Activated CD4-positive, alpha-beta memory T cell treated with anti-CD3 and anti-CD28 coated beads for 36 hours (primary cell): ENCODE measurements around the gene TCF4. TPM values are rescaled to one million over a fixed set of nuclear protein-coding genes. Genes with fewer than 3 reads are reported as not detected.

Experiments
- CTCF ChIA-PET: fragments of 350-600 bp; sonication (Branson Sonifier 250); formaldehyde crosslinking; loops from one replicate; lab custom pipeline; 2021; ENCODE audit warnings: antibody characterized with exemption, inconsistent platforms; lab: Charles Lee
- POLR2A ChIA-PET: fragments of 350-600 bp; sonication (Branson Sonifier 250); formaldehyde crosslinking; loops from one replicate; lab custom pipeline; 2021; ENCODE audit warnings: antibody characterized with exemption; lab: Charles Lee
- DNase-seq: peaks from one replicate; pipeline ENCODE4 v3.0.0-alpha.2; 2020
- H3K27ac Mint-ChIP-seq: one replicate; pipeline ENCODE4 v1.8.0; 2021; ENCODE audit warnings: mixed read lengths
- H3K27me3 Mint-ChIP-seq: one replicate; pipeline ENCODE4 v1.8.0; 2021; ENCODE audit warnings: mixed read lengths
- H3K36me3 Mint-ChIP-seq: one replicate; pipeline ENCODE4 v1.8.0; 2021; ENCODE audit warnings: mixed read lengths
- H3K4me1 Mint-ChIP-seq: one replicate; pipeline ENCODE4 v1.8.0; 2021; ENCODE audit warnings: low read depth, mixed read lengths
- H3K4me3 Mint-ChIP-seq: one replicate; pipeline ENCODE4 v1.8.0; 2021; ENCODE audit warnings: mild to moderate bottlenecking, mixed read lengths
- H3K9me3 Mint-ChIP-seq: one replicate; pipeline ENCODE4 v1.8.0; 2021; ENCODE audit warnings: mixed read lengths
- intact Hi-C: fragments of 100-400 bp; cut with micrococcal nuclease; formaldehyde crosslinking; loops from one replicate; pipeline ENCODE4 v1.15.1; 2023
- total RNA-seq, 2 experiments: library from RNA; stranded (reverse); gene quantifications; one replicate each; pipeline ENCODE4 v1.2.3, GENCODE V29; 2021

TCF4 gene
- total RNA-seq, 2 experiments from 2014 or later, result not detected

- Mint-ChIP-seq H3K4me3 (no peak overlapping the region), H3K36me3 (no peaks in the 10 kb centered on the region), H3K27me3 (no peaks in the 10 kb centered on the region), H3K9me3 (no peaks in the 10 kb centered on the region), H3K27ac (no peak overlapping the region), H3K4me1 (no peaks in the 10 kb centered on the region)
- POLR2A ChIA-PET, result no interaction called here
- no peak for DNase-seq
- intact Hi-C loops, result no loop called here
- CTCF ChIA-PET, result no interaction called here
Observed at GRCh38 chr18:55529581-55529980, 58.4 kb downstream of the TCF4 start.

GRCh38 chr18:55525845-55526244 lies 62.1 kb downstream of the TCF4 start:
- ChIA-PET POLR2A (no interaction called here), CTCF (no interaction called here)
- Mint-ChIP-seq H3K4me1 (no peaks in the 10 kb centered on the region), H3K27me3 (no peaks in the 10 kb centered on the region), H3K36me3 (no peaks in the 10 kb centered on the region), H3K4me3 (no peak overlapping the region), H3K9me3 (no peaks in the 10 kb centered on the region), H3K27ac (no peak overlapping the region)
- intact Hi-C loops, result no loop called here
- no peak for DNase-seq

GRCh38 chr18:55524353-55525073 lies 63.5 kb downstream of the TCF4 start:
- no peaks in the 10 kb centered on the region for H3K4me1 Mint-ChIP-seq
- no peaks in the 10 kb centered on the region for H3K27me3 Mint-ChIP-seq
- H3K36me3 Mint-ChIP-seq, result no peaks in the 10 kb centered on the region
- no peaks in the 10 kb centered on the region for H3K9me3 Mint-ChIP-seq
- intact Hi-C loops, result no loop called here
- H3K27ac Mint-ChIP-seq, result no peak overlapping the region
- ChIA-PET POLR2A (no interaction called here), CTCF (no interaction called here)
- H3K4me3 Mint-ChIP-seq, result no peak overlapping the region
- no peak for DNase-seq

GRCh38 chr18:55523001-55523400 lies 65.0 kb downstream of the TCF4 start:
- no peaks in the 10 kb centered on the region for H3K27me3 Mint-ChIP-seq
- no peaks in the 10 kb centered on the region for H3K4me1 Mint-ChIP-seq
- H3K9me3 Mint-ChIP-seq, result no peaks in the 10 kb centered on the region
- intact Hi-C loops, result no loop called here
- CTCF ChIA-PET, result no interaction called here
- POLR2A ChIA-PET, result no interaction called here
- no peak overlapping the region for H3K4me3 Mint-ChIP-seq
- no peaks in the 10 kb centered on the region for H3K36me3 Mint-ChIP-seq
- no peak overlapping the region for H3K27ac Mint-ChIP-seq
- DNase-seq, result no peak

- Mint-ChIP-seq H3K27me3 (no peaks in the 10 kb centered on the region), H3K9me3 (no peaks in the 10 kb centered on the region), H3K4me3 (no peak overlapping the region), H3K36me3 (no peaks in the 10 kb centered on the region), H3K4me1 (no peaks in the 10 kb centered on the region), H3K27ac (no peak overlapping the region)
- intact Hi-C loops, result no loop called here
- POLR2A ChIA-PET, result no interaction called here
- DNase-seq, result peak; percentile 21
- CTCF ChIA-PET, result interaction anchor here (0.9 kb wide), 1 partner anchor 68 kb away, joined by 3 read pairs; no protein-coding TSS in a partner anchor
Observed at GRCh38 chr18:55522011-55522410, 66.0 kb downstream of the TCF4 start.

- DNase-seq, result no peak
- Mint-ChIP-seq H3K27ac (no peak overlapping the region), H3K4me3 (no peak overlapping the region), H3K9me3 (no peaks in the 10 kb centered on the region), H3K36me3 (no peaks in the 10 kb centered on the region), H3K4me1 (no peaks in the 10 kb centered on the region), H3K27me3 (no peaks in the 10 kb centered on the region)
- intact Hi-C loops, result no loop called here
- ChIA-PET CTCF (no interaction called here), POLR2A (no interaction called here)
Observed at GRCh38 chr18:55517055-55517454, 70.9 kb downstream of the TCF4 start.

- Mint-ChIP-seq H3K36me3 (no peaks in the 10 kb centered on the region), H3K4me3 (no peak overlapping the region), H3K9me3 (no peaks in the 10 kb centered on the region), H3K4me1 (no peaks in the 10 kb centered on the region), H3K27me3 (no peaks in the 10 kb centered on the region), H3K27ac (no peak overlapping the region)
- ChIA-PET POLR2A (no interaction called here), CTCF (no interaction called here)
- intact Hi-C loops, result no loop called here
- no peak for DNase-seq
Observed at GRCh38 chr18:55515941-55516710, 71.9 kb downstream of the TCF4 start.

- ChIA-PET CTCF (no interaction called here), POLR2A (no interaction called here)
- H3K4me3 Mint-ChIP-seq, result no peak overlapping the region
- no peak for DNase-seq
- no peak overlapping the region for H3K27ac Mint-ChIP-seq
- H3K27me3 Mint-ChIP-seq, result no peaks in the 10 kb centered on the region
- intact Hi-C loops, result no loop called here
- no peaks in the 10 kb centered on the region for H3K36me3 Mint-ChIP-seq
- H3K9me3 Mint-ChIP-seq, result no peaks in the 10 kb centered on the region
- H3K4me1 Mint-ChIP-seq, result no peaks in the 10 kb centered on the region
Observed at GRCh38 chr18:55515214-55515613, 72.8 kb downstream of the TCF4 start.

GRCh38 chr18:55513161-55513560 lies 74.8 kb downstream of the TCF4 start:
- no peak for DNase-seq
- H3K4me3 Mint-ChIP-seq, result no peak overlapping the region
- no peaks in the 10 kb centered on the region for H3K4me1 Mint-ChIP-seq
- intact Hi-C loops, result no loop called here
- H3K9me3 Mint-ChIP-seq, result no peaks in the 10 kb centered on the region
- no peaks in the 10 kb centered on the region for H3K36me3 Mint-ChIP-seq
- POLR2A ChIA-PET, result no interaction called here
- H3K27me3 Mint-ChIP-seq, result no peaks in the 10 kb centered on the region
- CTCF ChIA-PET, result no interaction called here
- H3K27ac Mint-ChIP-seq, result no peak overlapping the region

GRCh38 chr18:55511277-55511676 lies 76.7 kb downstream of the TCF4 start:
- H3K27ac Mint-ChIP-seq, result no peak overlapping the region
- intact Hi-C loops, result no loop called here
- H3K4me3 Mint-ChIP-seq, result no peak overlapping the region
- no peaks in the 10 kb centered on the region for H3K36me3 Mint-ChIP-seq
- ChIA-PET CTCF (no interaction called here), POLR2A (no interaction called here)
- no peaks in the 10 kb centered on the region for H3K27me3 Mint-ChIP-seq
- no peak for DNase-seq
- no peaks in the 10 kb centered on the region for H3K9me3 Mint-ChIP-seq
- no peaks in the 10 kb centered on the region for H3K4me1 Mint-ChIP-seq

- H3K9me3 Mint-ChIP-seq, result no peaks in the 10 kb centered on the region
- no peak for DNase-seq
- no peaks in the 10 kb centered on the region for H3K4me1 Mint-ChIP-seq
- ChIA-PET POLR2A (no interaction called here), CTCF (no interaction called here)
- intact Hi-C loops, result no loop called here
- H3K4me3 Mint-ChIP-seq, result no peak overlapping the region
- H3K27me3 Mint-ChIP-seq, result no peaks in the 10 kb centered on the region
- H3K36me3 Mint-ChIP-seq, result no peaks in the 10 kb centered on the region
- no peak overlapping the region for H3K27ac Mint-ChIP-seq
Observed at GRCh38 chr18:55510809-55511208, 77.2 kb downstream of the TCF4 start.

GRCh38 chr18:55509631-55510324 lies 78.2 kb downstream of the TCF4 start:
- H3K27me3 Mint-ChIP-seq, result no peaks in the 10 kb centered on the region
- no peak overlapping the region for H3K4me3 Mint-ChIP-seq
- H3K4me1 Mint-ChIP-seq, result no peaks in the 10 kb centered on the region
- DNase-seq, result no peak
- CTCF ChIA-PET, result no interaction called here
- intact Hi-C loops, result no loop called here
- no peak overlapping the region for H3K27ac Mint-ChIP-seq
- POLR2A ChIA-PET, result no interaction called here
- no peaks in the 10 kb centered on the region for H3K9me3 Mint-ChIP-seq
- H3K36me3 Mint-ChIP-seq, result no peaks in the 10 kb centered on the region
